Muscle of arm (tissue), 12 donors: Measurements from ENCODE around the gene STARD8. TPM values are rescaled to one million over a fixed set of nuclear protein-coding genes. Genes with fewer than 3 reads are reported as not detected.
"Not testable (repeated sequence)": the region's sequence is repeated elsewhere in the genome, so short reads cannot be mapped to it uniquely, and the experiment has no call there.

Experiments
- DNase-seq: peaks from one replicate; pipeline ENCODE4 v3.0.0-alpha.2; 2013
- polyA plus RNA-seq, 12 donors: library from polyadenylated mRNA; unstranded; fragments of 120-200 nt; gene quantifications; one replicate each; pipeline ENCODE4 v1.2.1, GENCODE V29; 2013; ENCODE audit not compliant: insufficient read length in 12 of 12

The STARD8 gene
- polyA plus RNA-seq, 12 donors: 7.7 to 27.7 (median 14.6) TPM; not detected in 1

GRCh38 chrX:68686097-68686977 is 38.9 kb downstream of the STARD8 start:
- no peak for DNase-seq

- DNase-seq: not testable (repeated sequence)
Observed at GRCh38 chrX:68688931-68689330, 41.5 kb downstream of the STARD8 start.

- no peak for DNase-seq
Observed at GRCh38 chrX:68690936-68691501, 43.6 kb downstream of the STARD8 start.

- DNase-seq: no peak
Observed at GRCh38 chrX:68691921-68692320, 44.5 kb downstream of the STARD8 start.

GRCh38 chrX:68692651-68693050 is 45.2 kb downstream of the STARD8 start:
- no peak for DNase-seq

GRCh38 chrX:68693481-68694434 is 46.3 kb downstream of the STARD8 start:
- peak; percentile 70 for DNase-seq

GRCh38 chrX:68694435-68695205 is 47.2 kb downstream of the STARD8 start:
- DNase-seq: no peak

GRCh38 chrX:68695206-68695845 is 47.9 kb downstream of the STARD8 start:
- DNase-seq: no peak

GRCh38 chrX:68696267-68696990 is 49.0 kb downstream of the STARD8 start:
- DNase-seq: no peak

- DNase-seq: no peak
Observed at GRCh38 chrX:68697036-68697435, 49.6 kb downstream of the STARD8 start.

GRCh38 chrX:68697465-68698125 is 50.1 kb downstream of the STARD8 start:
- no peak for DNase-seq

- DNase-seq: no peak
Observed at GRCh38 chrX:68698942-68699341, 51.5 kb downstream of the STARD8 start.

- DNase-seq: no peak
Observed at GRCh38 chrX:68699960-68700746, 52.7 kb downstream of the STARD8 start.

- no peak for DNase-seq
Observed at GRCh38 chrX:68703369-68703768, 55.9 kb downstream of the STARD8 start.

GRCh38 chrX:68703846-68704245 is 56.4 kb downstream of the STARD8 start:
- no peak for DNase-seq

- no peak for DNase-seq
Observed at GRCh38 chrX:68705986-68706385, 58.5 kb downstream of the STARD8 start.

GRCh38 chrX:68708503-68709290 is 61.2 kb downstream of the STARD8 start:
- DNase-seq: no peak
